ENCODE results near the gene TM9SF1. TPM values are rescaled to one million over a fixed set of nuclear protein-coding genes. Genes with fewer than 3 reads are reported as not detected.

TM9SF1 gene
- total RNA-seq: 52.5 and 61.0 TPM in 2 replicates

GRCh38 chr14:24195186-24196070 lies at the start of gene TM9SF1:
TSS of gene TM9SF1 (minus strand) at chr14:24195441. CDS start at chr14:24195019, 422 bp downstream.

GRCh38 chr14:24232645-24233537 lies 37.6 kb upstream of the TM9SF1 start, which contains the start of gene GMPR2:
TSS of gene GMPR2 (plus strand) at chr14:24232929. CDS start at chr14:24233254, 325 bp downstream.

GRCh38 chr14:24232121-24232644 lies 36.9 kb upstream of the TM9SF1 start, which contains the start of gene NEDD8:
TSS of gene NEDD8 (minus strand) at chr14:24232367. CDS start at chr14:24232267, 100 bp downstream.

GRCh38 chr14:24215495-24216344 lies 20.5 kb upstream of the TM9SF1 start, which contains the start of gene MDP1:
TSS of gene MDP1 (minus strand) at chr14:24216066. CDS start at chr14:24215955, 111 bp downstream.

GRCh38 chr14:24212924-24213865 lies 18.0 kb upstream of the TM9SF1 start, which contains the start of gene CHMP4A:
TSS of gene CHMP4A (minus strand) at chr14:24213488. CDS start at chr14:24213439, 49 bp downstream.

GRCh38 chr14:24188251-24189058 lies 6.8 kb downstream of the TM9SF1 start, which contains the start of gene IPO4:
TSS of gene IPO4 (minus strand) at chr14:24188816. CDS start at chr14:24188787, 29 bp downstream.

GRCh38 chr14:24171422-24172260 lies 23.6 kb downstream of the TM9SF1 start, which contains the start of gene REC8:
TSS of gene REC8 (plus strand) at chr14:24172080. CDS start at chr14:24172553, 473 bp downstream.

GRCh38 chr14:24160850-24161804 lies 34.1 kb downstream of the TM9SF1 start, which contains the start of gene IRF9:
TSS of gene IRF9 (plus strand) at chr14:24161265. CDS start at chr14:24162145, 880 bp downstream.

GRCh38 chr14:24146978-24147760 lies 48.1 kb downstream of the TM9SF1 start, which contains the start of gene RNF31:
TSS of gene RNF31 (plus strand) at chr14:24147498. CDS start at chr14:24147699, 201 bp downstream.

GRCh38 chr14:24146453-24146977 lies 48.7 kb downstream of the TM9SF1 start, which contains the start of gene PSME2:
TSS of gene PSME2 (minus strand) at chr14:24146610. CDS start at chr14:24146581, 29 bp downstream.

GRCh38 chr14:24141097-24141880 lies 54.0 kb downstream of the TM9SF1 start, which contains the start of gene EMC9:
TSS of gene EMC9 (minus strand) at chr14:24141591. CDS start at chr14:24141304, 287 bp downstream.

Measured in thoracic aorta endothelial cell (primary cell).